Neutrophil (primary cell): ENCODE results near the gene CDH1.

Source experiments
- H3K27ac ChIP-seq: fragments of 200-600 bp; sonication (generic); 2 replicates; pipeline ENCODE4 v1.5.1; 2016; ENCODE audit warnings: mild to moderate bottlenecking, moderate library complexity
- H3K27me3 ChIP-seq: fragments of 200-600 bp; sonication (generic); 2 replicates; pipeline ENCODE4 v1.6.0; 2016; ENCODE audit warnings: mild to moderate bottlenecking
- H3K36me3 ChIP-seq: fragments of 200-600 bp; sonication (generic); 2 replicates; pipeline ENCODE4 v1.5.1; 2017
- H3K4me1 ChIP-seq, 2 experiments: fragments of 200-600 bp in 1 of 2; sonication (generic) in 1 of 2; 1 replicate in 1 of 2; 2 replicates in 1 of 2; pipeline versions ENCODE4 v1.5.1 to v1.6.1; 2013 to 2016; ENCODE audit warnings: low read depth in 1 of 2, low read length in 1 of 2, mild to moderate bottlenecking in 1 of 2, moderate library complexity in 1 of 2; ENCODE audit not compliant: control insufficient read depth in 1 of 2, insufficient read depth in 1 of 2
- H3K4me3 ChIP-seq, 2 experiments: fragments of 200-600 bp in 1 of 2; sonication (generic) in 1 of 2; 1 replicate in 1 of 2; 2 replicates in 1 of 2; pipeline ENCODE4 v1.5.1; 2013 to 2016; ENCODE audit warnings: low read depth in 1 of 2, low read length in 1 of 2, mild to moderate bottlenecking in 1 of 2, moderate library complexity in 1 of 2
- H3K9me3 ChIP-seq: fragments of 200-600 bp; sonication (generic); 2 replicates; pipeline ENCODE4 v1.5.1; 2016
- CTCF ChIP-seq: fragments of 200-600 bp; sonication (generic); IDR thresholded peaks from 2 replicates; pipeline ENCODE4 v1.5.1; 2016; ENCODE audit warnings: antibody characterized with exemption

CDH1 gene

GRCh38 chr16:68770671-68771070 is 33.6 kb downstream of the CDH1 start:
- Histone ChIP-seq H3K36me3 (no peaks in the 10 kb centered on the region), H3K9me3 (no peaks in the 10 kb centered on the region)

GRCh38 chr16:68772030-68772681 is 35.1 kb downstream of the CDH1 start:
- H3K4me3 ChIP-seq, result no peak overlapping the region
- no peak for TF ChIP-seq CTCF
- H3K27me3 ChIP-seq, result no peaks in the 10 kb centered on the region
- no peak overlapping the region for H3K27ac ChIP-seq
- H3K4me1 ChIP-seq, result no peaks in the 10 kb centered on the region
- no peaks in the 10 kb centered on the region for H3K36me3 ChIP-seq
- no peaks in the 10 kb centered on the region for H3K9me3 ChIP-seq

More at GRCh38 chr16:68770671-68771070, 33.6 kb downstream of the CDH1 start:
- no peak overlapping the region for H3K27ac ChIP-seq
- no peaks in the 10 kb centered on the region for H3K4me1 ChIP-seq
- H3K4me3 ChIP-seq, result no peak overlapping the region
- no peak for TF ChIP-seq CTCF
- H3K27me3 ChIP-seq, result no peaks in the 10 kb centered on the region

GRCh38 chr16:68772871-68773270 is 35.8 kb downstream of the CDH1 start:
- TF ChIP-seq CTCF, result no peak
- Histone ChIP-seq H3K4me3 (no peak overlapping the region), H3K4me1 (no peaks in the 10 kb centered on the region), H3K27me3 (no peaks in the 10 kb centered on the region), H3K36me3 (no peaks in the 10 kb centered on the region), H3K9me3 (no peaks in the 10 kb centered on the region), H3K27ac (no peak overlapping the region)

GRCh38 chr16:68774982-68775634 is 38.0 kb downstream of the CDH1 start:
- H3K36me3 ChIP-seq, result no peaks in the 10 kb centered on the region
- H3K27me3 ChIP-seq, result no peaks in the 10 kb centered on the region
- no peaks in the 10 kb centered on the region for H3K4me1 ChIP-seq
- no peak overlapping the region for H3K4me3 ChIP-seq
- TF ChIP-seq CTCF, result no peak
- H3K27ac ChIP-seq, result no peak overlapping the region
- H3K9me3 ChIP-seq, result no peaks in the 10 kb centered on the region

- H3K4me1 ChIP-seq, result peaks cover 3 to 8% of the 10 kb centered on the region in 2 experiments
- H3K27me3 ChIP-seq, result no peaks in the 10 kb centered on the region
- TF ChIP-seq CTCF, result no peak
- H3K36me3 ChIP-seq, result no peaks in the 10 kb centered on the region
- no peak overlapping the region for H3K27ac ChIP-seq
- H3K9me3 ChIP-seq, result no peaks in the 10 kb centered on the region
- no peak overlapping the region for H3K4me3 ChIP-seq
Observed at GRCh38 chr16:68776821-68777485, 39.9 kb downstream of the CDH1 start.
